HG03139 (cell line): ENCODE results near the gene MCM5.
"Not testable (repeated sequence)": the region's sequence is repeated elsewhere in the genome, so short reads cannot be mapped to it uniquely, and the experiment has no call there.

ENCODE experiments used
- ATAC-seq: cut with Tn5 transposase; IDR thresholded peaks from one replicate; pipeline ENCODE4 v1.9.1; 2021; ENCODE audit not compliant: unreplicated experiment

MCM5 gene

GRCh38 chr22:35470903-35471321 lies 71.0 kb downstream of the MCM5 start:
- no peak for ATAC-seq

GRCh38 chr22:35471566-35471965 lies 71.6 kb downstream of the MCM5 start:
- not testable (repeated sequence) for ATAC-seq

- ATAC-seq = no peak
These were observed 72.5 kb downstream of the MCM5 start for GRCh38 chr22:35472488-35472887.

- ATAC-seq = no peak
These were observed 74.0 kb downstream of the MCM5 start for GRCh38 chr22:35473971-35474370.
